A673 (cell line): ENCODE data around the gene GPR32. TPM values are rescaled to one million over a fixed set of nuclear protein-coding genes. Genes with fewer than 3 reads are reported as not detected.

Source experiments
- BruUV-seq: library from RNA; stranded (reverse); fragments of 400-500 nt; replicated peaks from 2 replicates; lab custom pipeline; 2021; lab: Mats Ljungman, UMichigan
- CTCF ChIA-PET: fragments of 300-600 bp; sonication (Branson Sonifier 250); formaldehyde crosslinking; loops from one replicate; lab custom pipeline; 2022; ENCODE audit warnings: antibody characterized with exemption; lab: Charles Lee
- POLR2A ChIA-PET: fragments of 300-600 bp; sonication (Branson Sonifier 250); formaldehyde crosslinking; loops from one replicate; lab custom pipeline; 2022; ENCODE audit warnings: antibody characterized with exemption; ENCODE audit not compliant: low non-redundant PET; lab: Charles Lee
- DNase-seq: peaks from one replicate; pipeline ENCODE4 v3.0.0-alpha.2; 2015; ENCODE audit warnings: low spot score
- H3K27ac ChIP-seq: fragments of 200-600 bp; sonication (generic); 2 replicates; pipeline ENCODE4 v1.5.1; 2016; ENCODE audit warnings: mixed run types, low read depth, mild to moderate bottlenecking, mixed read lengths, antibody characterized with exemption, low read length; ENCODE audit not compliant: poor library complexity, severe bottlenecking
- H3K27me3 ChIP-seq: fragments of 200-600 bp; sonication (generic); replicated peaks from 2 replicates; pipeline ENCODE4 v1.6.1; 2017; ENCODE audit warnings: mixed run types, low read depth, mild to moderate bottlenecking, mixed read lengths, antibody characterized with exemption, low read length; ENCODE audit not compliant: insufficient read depth, poor library complexity
- H3K36me3 ChIP-seq: fragments of 200-600 bp; sonication (generic); 2 replicates; pipeline ENCODE4 v1.6.1; 2016; ENCODE audit warnings: mixed run types, mild to moderate bottlenecking, mixed read lengths, antibody characterized with exemption, low read length; ENCODE audit not compliant: insufficient read depth, poor library complexity, severe bottlenecking
- H3K4me1 ChIP-seq: fragments of 200-600 bp; sonication (generic); 2 replicates; pipeline ENCODE4 v1.6.1; 2017; ENCODE audit warnings: mixed run types, mild to moderate bottlenecking, mixed read lengths, antibody characterized with exemption, low read length; ENCODE audit not compliant: insufficient read depth, poor library complexity, severe bottlenecking
- H3K4me3 ChIP-seq: fragments of 200-600 bp; sonication (generic); 2 replicates; pipeline ENCODE4 v1.5.1; 2016; ENCODE audit warnings: low read depth, mixed run types, mild to moderate bottlenecking, mixed read lengths, low read length; ENCODE audit not compliant: poor library complexity, severe bottlenecking
- H3K9me3 ChIP-seq: fragments of 200-600 bp; sonication (generic); 2 replicates; pipeline ENCODE4 v1.6.1; 2016; ENCODE audit warnings: mixed run types, low read depth, mild to moderate bottlenecking, mixed read lengths, antibody characterized with exemption, low read length; ENCODE audit not compliant: poor library complexity, severe bottlenecking
- CTCF ChIP-seq: fragments of 300-800, 200-600 bp; sonication (generic); conservative IDR thresholded peaks from 2 replicates; pipeline ENCODE4 v1.5.1; 2017; ENCODE audit warnings: low read depth, mild to moderate bottlenecking, antibody characterized with exemption, low read length, moderate library complexity, mixed read lengths
- EZH2 ChIP-seq: fragments of 200-600 bp; sonication (generic); IDR thresholded peaks from 2 replicates; pipeline ENCODE4 v1.6.1; 2017; ENCODE audit warnings: borderline replicate concordance, low read depth, mild to moderate bottlenecking, mixed read lengths, antibody characterized with exemption, low read length; ENCODE audit not compliant: poor library complexity, severe bottlenecking
- intact Hi-C: fragments of 100-400 bp; cut with micrococcal nuclease; formaldehyde crosslinking; loops from one replicate; pipeline ENCODE4 v1.10.0; 2022; ENCODE audit not compliant: unreplicated experiment
- total RNA-seq: library from RNA; stranded (reverse); gene quantifications from 2 replicates; pipeline ENCODE4 v1.2.3, GENCODE V29; 2021

GPR32 gene
- total RNA-seq, 1 experiment from 2014 or later: not detected

GRCh38 chr19:50736338-50736737 is 33.9 kb upstream of the GPR32 start:
- no peak for TF ChIP-seq EZH2
- no peak for TF ChIP-seq CTCF
- CTCF ChIA-PET: no interaction called here
- POLR2A ChIA-PET: no interaction called here
- Histone ChIP-seq H3K4me1 (peaks cover 46% of the 10 kb centered on the region), H3K27ac (peak overlapping the region; percentile 88), H3K4me3 (no peak overlapping the region), H3K9me3 (no peaks in the 10 kb centered on the region), H3K27me3 (no peaks in the 10 kb centered on the region), H3K36me3 (no peaks in the 10 kb centered on the region)
- BruUV-seq: no TSS peak
- no peak for DNase-seq
- intact Hi-C loops: loop anchor here (10.0 kb wide), 1 partner anchor 1222 kb away; the partner anchor contains the start of gene FCGRT

GRCh38 chr19:50739132-50739913 is 30.9 kb upstream of the GPR32 start:
- Histone ChIP-seq H3K27ac (peak overlapping the region; percentile 88), H3K4me1 (peaks cover 51% of the 10 kb centered on the region), H3K9me3 (no peaks in the 10 kb centered on the region), H3K36me3 (no peaks in the 10 kb centered on the region), H3K27me3 (no peaks in the 10 kb centered on the region), H3K4me3 (peak overlapping the region; percentile 25)
- TF ChIP-seq EZH2: no peak
- no peak for TF ChIP-seq CTCF
- BruUV-seq: TSS peak; percentile 72
- POLR2A ChIA-PET: interaction anchor here (0.6 kb wide), 1 partner anchor 1099 kb away, joined by 3 read pairs; no protein-coding TSS in a partner anchor
- DNase-seq: peak; percentile 91
- intact Hi-C loops: loop anchor here (10.0 kb wide), 1 partner anchor 1225 kb away; the partner anchor contains the start of gene FCGRT
- CTCF ChIA-PET: interaction anchor here (0.6 kb wide), 1 partner anchor 15 kb away, joined by 6 read pairs; no protein-coding TSS in a partner anchor

- ChIA-PET CTCF (no interaction called here), POLR2A (no interaction called here)
- Histone ChIP-seq H3K36me3 (no peaks in the 10 kb centered on the region), H3K4me3 (peak overlapping the region; percentile 25), H3K27me3 (no peaks in the 10 kb centered on the region), H3K9me3 (no peaks in the 10 kb centered on the region), H3K27ac (peak overlapping the region; percentile 88), H3K4me1 (peaks cover 51% of the 10 kb centered on the region)
- no TSS peak for BruUV-seq
- intact Hi-C loops: loop anchor here (10.0 kb wide), 1 partner anchor 1225 kb away; the partner anchor contains the start of gene FCGRT
- DNase-seq: peak; percentile 93
- no peak for TF ChIP-seq EZH2
- TF ChIP-seq CTCF: no peak
Observed at GRCh38 chr19:50739914-50740426, 30.3 kb upstream of the GPR32 start.
